ENCODE results near the gene MAP2K3.
"Not testable (repeated sequence)": the region's sequence is repeated elsewhere in the genome, so short reads cannot be mapped to it uniquely, and the experiment has no call there.

MAP2K3 gene

DNA sequence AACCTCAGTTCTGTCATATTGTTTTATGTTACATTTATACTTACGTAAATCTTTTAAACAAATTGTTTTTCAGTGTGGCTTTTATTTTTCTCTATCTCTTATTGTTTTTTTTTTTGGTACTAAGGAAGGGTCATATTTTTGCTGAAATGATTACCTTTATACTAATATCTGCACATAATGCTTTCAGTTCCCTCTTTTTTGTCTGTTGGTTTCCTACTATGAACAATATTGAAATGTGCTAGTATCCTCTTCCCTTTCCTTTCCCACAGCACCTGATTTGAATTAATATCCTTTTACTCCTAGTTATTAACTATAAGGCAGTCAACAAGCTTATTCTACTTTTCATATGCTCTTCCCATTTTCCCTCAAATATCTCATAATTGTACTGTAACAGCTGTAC is 43.4 kb downstream of the MAP2K3 start:
- DNase-seq (ENCODE audit: low spot score) = not testable (repeated sequence)

DNA sequence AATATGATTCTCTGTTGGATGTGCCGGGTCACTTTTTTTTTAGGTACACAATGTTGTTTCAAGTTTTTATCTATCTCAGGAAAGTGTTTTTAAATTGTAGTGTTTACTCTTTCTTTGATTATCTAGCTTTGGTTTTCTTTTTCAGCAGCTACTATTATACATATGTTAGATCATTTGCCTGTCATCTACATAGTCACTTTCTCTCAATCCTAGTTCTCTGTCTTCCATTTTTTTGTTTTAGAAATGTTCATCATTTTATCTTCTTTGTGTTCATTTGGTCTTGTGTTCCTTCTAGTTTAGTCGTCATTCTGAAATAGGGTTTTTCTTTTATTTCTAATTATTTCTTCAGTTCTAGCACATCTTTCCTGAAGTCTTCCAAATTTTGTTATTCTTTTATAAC is 44.3 kb downstream of the MAP2K3 start:
- not testable (repeated sequence) for DNase-seq (ENCODE audit: low spot score)

GRCh38 chr17:21330436-21331160 is 46.1 kb downstream of the MAP2K3 start:
- no peak for DNase-seq (ENCODE audit: low spot score)

- not testable (repeated sequence) for DNase-seq (ENCODE audit: low spot score)
Measured at GRCh38 chr17:21336541-21337294, 52.2 kb downstream of the MAP2K3 start.

DNA sequence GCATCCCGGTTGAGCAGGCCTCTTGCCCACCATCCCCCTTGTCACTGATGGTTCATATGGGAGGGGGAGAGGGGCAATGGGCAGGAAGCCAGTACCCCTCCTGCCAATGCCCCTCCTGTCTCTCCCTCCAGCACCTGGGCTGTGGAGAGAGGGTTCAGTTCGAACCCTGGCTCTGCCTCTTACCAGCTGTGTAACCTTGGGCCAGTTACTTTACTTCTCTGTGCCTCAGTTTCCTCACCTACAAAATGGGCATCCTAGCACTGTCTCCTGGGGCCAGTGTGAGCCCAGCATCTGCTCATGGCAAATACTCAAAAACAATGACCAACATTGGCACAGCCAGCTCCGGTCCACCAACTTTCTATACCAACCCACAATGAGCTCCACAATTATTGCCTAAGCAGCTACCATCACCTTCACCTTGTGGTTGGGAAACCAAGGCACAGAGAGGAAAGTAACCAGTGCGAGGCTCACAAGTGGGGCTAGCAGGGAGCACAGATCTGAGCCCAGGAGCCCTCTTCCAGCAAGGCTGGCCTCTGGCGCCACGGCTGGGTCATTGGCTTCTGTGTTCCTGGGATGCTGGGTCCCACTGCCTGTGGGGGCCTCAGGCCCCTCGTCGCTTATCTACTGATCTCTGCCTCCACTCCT is 53.6 kb downstream of the MAP2K3 start:
- not testable (repeated sequence) for DNase-seq (ENCODE audit: low spot score)

- DNase-seq (ENCODE audit: low spot score) = no peak
Measured at GRCh38 chr17:21339011-21339410, 54.5 kb downstream of the MAP2K3 start.

DNA sequence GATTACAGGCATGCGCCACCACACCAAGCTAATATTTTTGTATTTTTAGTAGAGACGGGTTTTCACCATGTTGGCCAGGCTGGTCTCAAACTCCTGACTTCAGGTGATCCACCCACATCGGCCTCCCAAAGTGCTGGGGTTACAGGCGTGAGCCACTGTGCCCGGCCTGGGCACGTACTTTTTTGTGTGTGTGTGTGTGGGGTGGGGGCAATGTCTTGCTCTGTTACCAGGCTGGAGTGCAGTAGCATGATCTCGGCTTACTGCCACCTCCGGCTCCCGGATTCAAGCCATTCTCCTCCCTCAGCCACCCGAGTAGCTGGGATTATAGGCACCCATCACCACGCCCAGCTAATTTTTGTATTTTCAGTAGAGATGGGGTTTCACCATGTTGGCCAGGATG is 55.1 kb downstream of the MAP2K3 start:
- not testable (repeated sequence) for DNase-seq (ENCODE audit: low spot score)

DNA sequence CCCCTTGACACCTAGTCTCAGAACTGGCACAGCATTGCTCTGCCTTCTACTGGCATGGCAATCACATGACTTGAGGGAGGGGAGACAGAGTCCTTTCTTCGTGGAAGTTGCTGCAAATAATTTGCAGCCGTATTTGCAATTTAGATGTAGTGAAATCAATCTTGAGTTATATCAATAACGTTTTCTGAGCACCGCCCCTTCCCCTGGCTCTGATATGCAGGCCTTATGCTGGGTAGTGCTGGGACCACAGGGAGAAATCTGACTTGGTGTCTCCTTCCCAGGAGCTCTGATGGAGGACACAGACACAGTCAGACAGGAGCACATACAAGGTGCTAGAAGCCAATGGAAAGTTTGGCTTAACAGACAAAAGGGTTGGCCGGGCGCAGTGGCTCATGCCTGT is 55.9 kb downstream of the MAP2K3 start:
- not testable (repeated sequence) for DNase-seq (ENCODE audit: low spot score)

- DNase-seq (ENCODE audit: low spot score) = not testable (repeated sequence)
Measured at GRCh38 chr17:21341279-21341678, 56.8 kb downstream of the MAP2K3 start.

GRCh38 chr17:21341925-21342540 is 57.5 kb downstream of the MAP2K3 start:
- DNase-seq (ENCODE audit: low spot score) = not testable (repeated sequence)

- not testable (repeated sequence) for DNase-seq (ENCODE audit: low spot score)
Measured at GRCh38 chr17:21343061-21343949, 58.8 kb downstream of the MAP2K3 start.

GRCh38 chr17:21344801-21345200 is 60.3 kb downstream of the MAP2K3 start:
- DNase-seq (ENCODE audit: low spot score) = not testable (repeated sequence)

- DNase-seq (ENCODE audit: low spot score) = no peak
Measured at GRCh38 chr17:21345236-21345635, 60.7 kb downstream of the MAP2K3 start.

GRCh38 chr17:21346107-21346506 is 61.6 kb downstream of the MAP2K3 start:
- DNase-seq (ENCODE audit: low spot score) = not testable (repeated sequence)

DNA sequence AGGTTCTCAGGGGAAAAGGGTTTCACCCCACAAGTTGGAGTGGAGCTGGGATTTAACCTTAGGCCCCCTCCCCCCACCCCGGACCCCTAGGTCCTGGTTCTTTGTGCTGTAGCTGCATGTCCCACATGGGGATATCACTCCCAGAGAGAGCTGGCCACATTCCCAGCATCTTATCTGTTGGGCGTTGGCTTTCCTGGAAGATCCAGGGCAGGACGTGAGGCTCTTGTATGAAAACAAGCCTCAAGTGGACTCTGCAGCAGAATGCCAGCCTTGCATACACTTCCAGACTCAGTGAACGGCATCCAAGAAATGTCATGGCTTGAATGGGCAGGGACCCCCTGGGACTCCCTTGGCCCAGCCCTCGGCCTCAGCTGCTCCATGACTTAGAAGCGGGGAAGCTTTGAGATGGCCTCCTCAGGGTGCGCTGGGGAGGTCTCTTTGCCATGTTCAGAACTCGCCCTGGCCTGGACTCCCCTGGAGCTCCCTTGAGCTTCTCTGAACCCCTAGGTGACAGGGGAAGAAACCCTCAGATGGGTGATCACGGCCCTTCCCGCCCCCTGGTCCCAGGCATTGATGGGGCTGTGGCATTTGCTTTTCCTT is 62.2 kb downstream of the MAP2K3 start:
- not testable (repeated sequence) for DNase-seq (ENCODE audit: low spot score)

DNA sequence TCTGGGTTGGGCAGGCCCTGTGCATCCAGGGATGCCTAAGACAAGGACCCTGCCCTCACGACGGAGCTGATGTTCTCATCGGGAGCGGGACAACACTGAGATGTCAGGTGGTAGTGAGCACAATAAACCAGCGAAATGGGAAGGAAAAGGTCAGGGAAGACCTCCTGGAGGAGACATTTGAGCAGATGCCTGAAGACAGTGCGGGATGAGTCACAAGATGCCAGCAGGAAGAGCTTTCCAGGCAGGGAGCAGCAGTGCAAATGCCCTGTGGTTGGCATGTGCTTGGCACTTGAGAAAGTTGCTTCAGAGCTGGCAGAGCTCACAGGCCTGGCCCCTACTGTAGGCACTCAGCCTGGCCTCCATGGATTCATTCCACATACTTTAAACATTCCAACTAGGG is 63.1 kb downstream of the MAP2K3 start:
- DNase-seq (ENCODE audit: low spot score) = not testable (repeated sequence)

DNA sequence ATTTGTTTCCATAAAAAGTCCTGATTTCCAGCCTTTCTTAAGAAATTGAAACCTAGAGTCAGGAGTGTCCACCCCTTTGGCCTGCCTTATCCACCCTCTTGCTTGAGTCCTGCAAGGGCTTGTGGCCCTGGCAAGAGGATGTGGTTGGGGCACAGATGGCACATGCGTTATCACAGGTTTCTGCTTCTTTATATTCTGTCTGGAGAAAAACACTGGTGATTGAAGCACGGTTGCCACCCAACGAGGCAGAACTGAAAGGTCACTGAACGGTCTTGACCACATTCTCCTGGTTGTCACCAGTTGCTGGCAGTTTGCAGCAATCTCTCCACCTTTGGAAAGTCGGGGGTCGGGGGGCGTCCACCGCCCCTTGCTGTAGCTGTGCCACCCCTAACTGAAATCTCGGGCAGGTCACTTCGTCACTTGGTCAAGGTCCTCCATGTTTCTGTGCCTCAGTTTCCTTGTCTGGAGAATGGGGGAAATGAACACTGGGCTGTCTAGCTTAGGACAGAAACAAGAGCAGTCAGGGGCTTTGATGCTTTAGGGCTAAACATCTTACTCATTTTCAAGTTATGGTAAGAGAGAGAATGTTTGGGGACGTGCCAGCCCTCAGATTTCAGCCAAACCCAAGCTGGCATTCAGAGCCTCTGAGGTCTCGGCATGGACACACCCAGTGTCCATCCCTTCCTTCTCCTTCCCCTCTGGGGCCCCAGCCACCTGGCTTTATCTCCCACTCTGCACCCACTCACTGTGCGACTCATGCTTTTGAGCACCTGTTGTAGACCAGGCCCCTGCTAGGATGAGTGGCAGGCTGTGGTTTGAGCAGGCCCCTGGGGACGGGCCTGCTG is 63.8 kb downstream of the MAP2K3 start:
- not testable (repeated sequence) for DNase-seq (ENCODE audit: low spot score)

- not testable (repeated sequence) for DNase-seq (ENCODE audit: low spot score)
Measured at GRCh38 chr17:21348926-21349261, 64.4 kb downstream of the MAP2K3 start.

DNA sequence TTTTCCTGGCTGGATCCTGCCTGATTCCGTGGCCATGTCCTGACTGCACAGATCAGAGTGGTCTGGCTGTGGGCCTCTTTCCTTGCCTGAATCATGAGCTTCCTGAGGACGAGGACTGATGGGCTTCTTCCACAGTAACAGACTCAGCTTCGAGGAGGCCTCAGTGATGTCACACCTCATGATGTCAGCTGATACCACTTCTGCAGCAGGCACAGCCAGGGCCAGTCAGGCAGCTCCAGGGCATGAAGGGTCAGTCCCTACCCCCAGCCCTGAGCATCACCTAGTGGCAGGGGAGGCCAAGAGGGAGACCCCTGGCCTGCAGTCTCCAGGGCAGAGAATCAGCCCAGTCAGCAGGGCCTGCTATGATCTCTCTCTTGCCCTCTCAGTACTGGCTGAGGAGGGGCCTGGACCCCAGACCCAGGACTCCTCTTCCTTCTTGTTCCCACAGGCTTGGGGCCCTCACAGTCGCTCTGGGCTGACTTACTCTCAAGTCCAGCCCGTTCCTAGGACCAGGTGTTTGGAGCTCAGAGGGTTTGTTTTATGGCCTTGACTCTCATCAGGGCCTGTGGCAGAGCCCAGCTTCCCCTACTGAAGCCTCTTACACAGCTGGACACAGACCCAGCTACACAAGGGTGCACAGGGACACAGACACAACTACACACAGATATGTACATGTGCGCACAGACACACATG is 65.0 kb downstream of the MAP2K3 start:
- not testable (repeated sequence) for DNase-seq (ENCODE audit: low spot score)

Data from Ammon's horn (tissue), 1 donor.